Measurements from ENCODE around the gene FGD4.

Gene FGD4

DNA sequence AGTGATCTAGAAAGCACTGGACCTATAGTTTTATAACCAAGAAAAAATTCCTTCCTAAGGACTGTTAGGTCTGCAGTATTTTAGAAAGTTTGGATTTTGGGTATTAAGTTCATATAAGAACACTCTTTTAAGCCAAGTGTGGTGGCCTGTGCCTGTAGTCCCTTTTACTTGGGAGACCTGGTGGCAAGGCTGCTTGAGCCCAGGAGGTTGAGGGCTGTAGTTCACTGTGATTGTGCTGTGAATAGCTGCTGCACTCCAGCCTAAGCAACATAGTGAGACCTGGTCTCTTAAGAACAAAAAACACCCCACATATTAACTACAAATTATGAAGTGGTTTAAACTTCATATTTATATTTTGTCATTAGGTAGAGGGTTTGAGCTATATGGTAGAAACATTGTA is 289.4 kb downstream of the FGD4 start:
- no peak for FAIRE-seq

DNA sequence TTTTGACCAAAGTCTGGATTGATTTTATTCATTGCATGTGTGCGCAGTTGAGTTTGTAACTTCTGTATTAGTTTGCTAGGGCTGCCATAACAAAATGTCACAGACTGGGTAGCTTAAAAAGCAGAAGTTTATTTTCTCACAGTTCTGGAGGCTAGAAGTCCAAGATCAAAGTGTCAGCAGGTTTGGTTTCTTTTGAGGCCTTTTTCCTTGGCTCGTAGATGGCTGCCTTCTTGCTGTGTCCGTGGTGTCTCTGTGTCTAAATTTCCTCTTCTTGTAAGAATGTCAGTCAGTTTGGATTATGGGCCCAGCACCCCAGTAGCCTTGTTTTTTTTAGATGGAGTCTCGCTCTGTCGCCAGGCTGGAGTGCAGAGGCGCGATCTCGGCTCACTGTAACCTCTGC is 291.6 kb downstream of the FGD4 start:
- FAIRE-seq, result no peak

DNA sequence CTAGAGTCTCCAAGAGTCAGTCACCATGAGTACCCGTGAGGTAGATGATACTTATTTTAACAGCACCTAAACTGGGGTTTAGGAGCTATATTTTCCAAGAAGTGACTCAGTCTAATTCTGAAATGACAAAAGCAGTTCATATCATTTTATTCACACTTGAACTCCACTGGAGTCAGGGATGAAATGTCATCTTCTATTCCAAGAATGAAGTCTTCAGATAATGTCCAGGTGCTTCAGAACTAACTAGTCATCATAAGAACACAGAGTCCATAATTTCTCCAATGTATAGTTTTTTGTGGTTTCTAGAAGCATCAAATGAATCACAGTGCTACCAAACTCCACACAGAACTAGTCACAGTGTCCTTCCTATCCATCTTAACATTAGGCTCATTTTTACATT is 293.0 kb downstream of the FGD4 start:
- FAIRE-seq, result no peak

DNA sequence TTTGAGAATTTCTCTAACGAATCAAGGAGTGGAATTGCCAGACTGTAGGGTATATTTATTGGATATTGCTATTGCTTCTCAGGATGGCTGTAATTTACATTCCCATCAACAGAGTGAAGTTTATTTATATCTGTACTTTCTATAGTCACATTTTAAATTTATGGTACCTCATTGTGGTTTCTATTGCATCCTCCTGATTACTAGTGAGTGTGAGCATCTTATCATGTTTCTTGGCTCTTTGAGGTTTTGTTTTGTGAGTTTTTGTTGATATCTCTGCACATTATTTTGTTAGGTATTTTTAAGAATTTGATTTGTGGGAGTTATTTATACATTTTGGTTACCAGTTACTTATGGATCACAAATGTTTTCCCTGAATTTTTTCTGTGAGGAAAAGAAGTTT is 293.7 kb downstream of the FGD4 start:
- no peak for FAIRE-seq
